ENCODE data around the gene SORCS2.

DNA sequence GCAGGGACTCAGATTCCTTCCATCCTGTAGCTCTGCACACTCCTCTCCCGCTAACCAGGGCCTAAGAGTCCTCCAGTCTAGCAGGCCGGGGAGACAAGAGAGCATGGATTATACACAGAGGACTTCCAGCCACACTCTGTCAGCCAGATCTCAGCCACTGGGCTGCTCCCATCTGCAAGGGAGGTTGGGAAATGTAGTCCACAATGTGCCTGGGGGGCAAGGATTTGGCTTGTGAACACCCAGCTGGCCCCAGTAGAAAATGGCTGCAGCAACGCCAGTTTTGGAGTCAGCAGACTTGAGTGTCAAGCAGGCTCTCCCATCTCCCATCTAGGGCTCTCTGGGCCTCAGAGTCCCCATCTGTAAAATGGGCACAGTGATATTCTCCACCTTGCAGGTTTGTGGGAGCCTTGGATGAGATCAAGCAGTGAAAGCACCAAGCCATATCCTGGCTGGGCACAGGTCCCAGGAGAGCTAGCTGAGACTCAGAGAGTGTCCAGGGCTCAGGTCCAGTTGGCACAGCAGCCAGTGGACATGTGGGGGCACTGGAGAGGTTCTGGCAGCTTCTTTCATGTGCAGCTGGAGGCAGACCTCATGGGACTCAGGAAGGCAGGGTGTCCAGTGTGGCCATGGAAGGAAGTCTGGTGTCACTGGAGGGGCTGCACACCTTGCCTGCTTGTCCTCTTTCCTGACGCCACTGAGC, 227.8 kb downstream of the SORCS2 start:
- TF ChIP-seq CTCF (IDR thresholded peaks at IDR 0.05) (no peak), POLR2A (IDR thresholded peaks at IDR 0.05) (no peak)

Measured in esophagus squamous epithelium (tissue), 4 donors.